Superior temporal gyrus (tissue), 1 donor: ENCODE results near the gene RACGAP1.
"Not testable (repeated sequence)": the region's sequence is repeated elsewhere in the genome, so short reads cannot be mapped to it uniquely, and the experiment has no call there.

Source experiments
- DNase-seq: peaks from one replicate; pipeline ENCODE4 v3.0.0-alpha.2; 2016; ENCODE audit errors: extremely low spot score

The RACGAP1 gene

GRCh38 chr12:50030449-50030848 lies 5.2 kb upstream of the RACGAP1 start:
- DNase-seq = not testable (repeated sequence)

GRCh38 chr12:50026691-50027090 lies 1.4 kb upstream of the RACGAP1 start:
- DNase-seq = no peak

- no peak for DNase-seq
Measured at GRCh38 chr12:50024805-50025186, 498 bp downstream of the RACGAP1 start.

- no peak for DNase-seq
Measured at GRCh38 chr12:50024227-50024626, 1.1 kb downstream of the RACGAP1 start.

GRCh38 chr12:50022903-50023302 lies 2.4 kb downstream of the RACGAP1 start:
- DNase-seq = no peak

GRCh38 chr12:50021031-50021430 lies 4.3 kb downstream of the RACGAP1 start:
- DNase-seq = no peak

- no peak for DNase-seq
Measured at GRCh38 chr12:50019524-50019923, 5.8 kb downstream of the RACGAP1 start.

- no peak for DNase-seq
Measured at GRCh38 chr12:50018968-50019367, 6.3 kb downstream of the RACGAP1 start.

GRCh38 chr12:50018154-50018553 lies 7.1 kb downstream of the RACGAP1 start:
- no peak for DNase-seq

GRCh38 chr12:50017641-50018040 lies 7.7 kb downstream of the RACGAP1 start:
- DNase-seq = no peak

- DNase-seq = peak; percentile 87
Measured at GRCh38 chr12:50016501-50017475, 8.5 kb downstream of the RACGAP1 start.

- peak; percentile 8 for DNase-seq
Measured at GRCh38 chr12:50014342-50014741, 11.0 kb downstream of the RACGAP1 start.

GRCh38 chr12:50013361-50014147 lies 11.7 kb downstream of the RACGAP1 start:
- peak; percentile 69 for DNase-seq

- no peak for DNase-seq
Measured at GRCh38 chr12:50006754-50007442, 18.4 kb downstream of the RACGAP1 start.

- no peak for DNase-seq
Measured at GRCh38 chr12:50006280-50006679, 19.0 kb downstream of the RACGAP1 start.

GRCh38 chr12:50005175-50005574 lies 20.1 kb downstream of the RACGAP1 start:
- no peak for DNase-seq

- peak; percentile 37 for DNase-seq
Measured at GRCh38 chr12:50004696-50005095, 20.6 kb downstream of the RACGAP1 start.

GRCh38 chr12:50003595-50003994 lies 21.7 kb downstream of the RACGAP1 start:
- DNase-seq = peak; percentile 9

- DNase-seq = no peak
Measured at GRCh38 chr12:49998453-49998852, 26.8 kb downstream of the RACGAP1 start.

- DNase-seq = no peak
Measured at GRCh38 chr12:49990273-49990672, 35.0 kb downstream of the RACGAP1 start.

- DNase-seq = not testable (repeated sequence)
Measured at GRCh38 chr12:49989400-49989799, 35.9 kb downstream of the RACGAP1 start.
